Brain microvascular endothelial cell (primary cell): ENCODE results near the gene HIVEP2.

Experiments
- DNase-seq: peaks from one replicate; pipeline ENCODE4 v3.0.0-alpha.2; 2020
- H3K27ac ChIP-seq: fragments of 250-450 bp; sonication (Bioruptor Pico); 2 replicates; pipeline ENCODE4 v1.5.1; 2020; ENCODE audit warnings: mild to moderate bottlenecking, moderate library complexity
- H3K27me3 ChIP-seq: fragments of 250-450 bp; sonication (Bioruptor Pico); replicated peaks from 2 replicates; pipeline ENCODE4 v1.5.1; 2020; ENCODE audit warnings: mild to moderate bottlenecking
- H3K36me3 ChIP-seq: fragments of 250-450 bp; sonication (Bioruptor Pico); replicated peaks from 2 replicates; pipeline ENCODE4 v1.5.1; 2020; ENCODE audit warnings: mild to moderate bottlenecking
- H3K4me3 ChIP-seq: 2 replicates; pipeline ENCODE4 v1.5.1; 2011; ENCODE audit warnings: low read depth, mild to moderate bottlenecking, control low read depth, low read length, moderate library complexity
- in situ Hi-C: cut with HindIII; loops from 2 replicates; pipeline ENCODE4 v1.10.0; 2017; ENCODE audit warnings: low sequenced_read_pairs, low pct_ligation_motif_present
- TF ChIP-seq, protein P1 (sequence below): IDR thresholded peaks from 2 replicates; pipeline ENCODE4 v1.5.1; 2011; ENCODE audit warnings: low read depth, mild to moderate bottlenecking, moderate library complexity, low read length, control low read depth, inconsistent platforms; ENCODE audit errors: missing control alignments

Gene HIVEP2

DNA sequence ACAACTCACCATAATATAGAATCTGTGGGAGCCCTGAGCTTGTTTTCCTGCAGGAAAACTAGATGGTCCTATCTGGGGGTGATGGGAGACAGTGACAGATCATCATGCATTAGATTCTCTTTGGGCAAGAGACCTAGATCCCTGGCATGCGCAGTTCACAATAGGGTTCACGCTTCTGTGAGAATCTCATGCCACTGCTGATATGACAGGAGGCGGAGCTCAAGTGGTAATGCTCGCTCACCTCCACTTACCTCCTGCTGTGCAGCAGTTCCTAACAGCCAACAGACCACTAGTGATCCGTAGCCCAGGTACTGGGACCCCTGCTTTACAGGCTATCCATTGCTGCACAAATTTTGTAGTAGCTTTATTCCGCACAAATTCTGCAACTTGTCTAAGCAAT, 84.5 kb downstream of the HIVEP2 start:
- no peak overlapping the region for H3K27ac ChIP-seq
- DNase-seq, result no peak
- TF ChIP-seq, protein P1, sequence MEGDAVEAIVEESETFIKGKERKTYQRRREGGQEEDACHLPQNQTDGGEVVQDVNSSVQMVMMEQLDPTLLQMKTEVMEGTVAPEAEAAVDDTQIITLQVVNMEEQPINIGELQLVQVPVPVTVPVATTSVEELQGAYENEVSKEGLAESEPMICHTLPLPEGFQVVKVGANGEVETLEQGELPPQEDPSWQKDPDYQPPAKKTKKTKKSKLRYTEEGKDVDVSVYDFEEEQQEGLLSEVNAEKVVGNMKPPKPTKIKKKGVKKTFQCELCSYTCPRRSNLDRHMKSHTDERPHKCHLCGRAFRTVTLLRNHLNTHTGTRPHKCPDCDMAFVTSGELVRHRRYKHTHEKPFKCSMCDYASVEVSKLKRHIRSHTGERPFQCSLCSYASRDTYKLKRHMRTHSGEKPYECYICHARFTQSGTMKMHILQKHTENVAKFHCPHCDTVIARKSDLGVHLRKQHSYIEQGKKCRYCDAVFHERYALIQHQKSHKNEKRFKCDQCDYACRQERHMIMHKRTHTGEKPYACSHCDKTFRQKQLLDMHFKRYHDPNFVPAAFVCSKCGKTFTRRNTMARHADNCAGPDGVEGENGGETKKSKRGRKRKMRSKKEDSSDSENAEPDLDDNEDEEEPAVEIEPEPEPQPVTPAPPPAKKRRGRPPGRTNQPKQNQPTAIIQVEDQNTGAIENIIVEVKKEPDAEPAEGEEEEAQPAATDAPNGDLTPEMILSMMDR, result no peak
- H3K36me3 ChIP-seq, result no peaks in the 10 kb centered on the region
- in situ Hi-C loops, result no loop called here
- H3K27me3 ChIP-seq, result no peaks in the 10 kb centered on the region
- H3K4me3 ChIP-seq, result no peak overlapping the region

DNA sequence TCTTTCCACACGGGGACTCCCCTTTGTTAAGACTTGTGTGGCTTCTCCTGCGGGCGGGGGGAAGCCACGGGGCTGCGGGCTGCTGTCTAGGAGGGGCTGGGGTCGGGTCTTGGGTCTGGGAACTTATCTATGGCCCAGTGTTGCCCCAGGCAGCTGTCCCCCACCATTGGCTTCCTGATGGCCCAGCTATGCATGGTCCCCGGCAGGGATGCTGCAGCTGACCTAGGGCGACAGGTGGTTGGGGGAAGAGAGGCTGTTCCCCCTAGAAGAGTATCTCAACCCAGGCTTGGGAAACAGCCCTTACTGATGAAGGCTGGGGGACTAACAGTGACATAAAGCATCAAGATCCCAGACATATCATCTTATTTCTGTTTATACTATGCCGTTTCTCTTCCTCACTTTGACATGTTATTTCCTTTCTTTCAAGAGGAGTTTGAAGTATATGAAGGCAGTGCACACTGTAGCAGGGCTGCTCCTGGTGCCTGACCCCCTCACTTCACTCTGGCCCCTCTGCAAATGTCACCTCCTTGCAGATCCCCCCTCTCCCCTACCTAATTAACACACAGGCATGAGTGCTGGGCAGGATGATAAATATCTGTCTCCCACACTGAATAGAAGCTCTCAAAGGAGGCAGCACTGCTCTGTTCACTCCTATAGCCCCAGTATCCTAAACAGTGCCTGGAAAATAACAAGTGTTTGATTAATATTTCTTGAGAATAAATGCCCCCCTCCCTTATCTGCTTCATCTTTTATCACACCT, 87.0 kb downstream of the HIVEP2 start:
- TF ChIP-seq, protein P1, result no peak
- DNase-seq, result no peak
- in situ Hi-C loops, result no loop called here
- Histone ChIP-seq H3K27ac (no peak overlapping the region), H3K36me3 (no peaks in the 10 kb centered on the region), H3K27me3 (no peaks in the 10 kb centered on the region), H3K4me3 (no peak overlapping the region)

DNA sequence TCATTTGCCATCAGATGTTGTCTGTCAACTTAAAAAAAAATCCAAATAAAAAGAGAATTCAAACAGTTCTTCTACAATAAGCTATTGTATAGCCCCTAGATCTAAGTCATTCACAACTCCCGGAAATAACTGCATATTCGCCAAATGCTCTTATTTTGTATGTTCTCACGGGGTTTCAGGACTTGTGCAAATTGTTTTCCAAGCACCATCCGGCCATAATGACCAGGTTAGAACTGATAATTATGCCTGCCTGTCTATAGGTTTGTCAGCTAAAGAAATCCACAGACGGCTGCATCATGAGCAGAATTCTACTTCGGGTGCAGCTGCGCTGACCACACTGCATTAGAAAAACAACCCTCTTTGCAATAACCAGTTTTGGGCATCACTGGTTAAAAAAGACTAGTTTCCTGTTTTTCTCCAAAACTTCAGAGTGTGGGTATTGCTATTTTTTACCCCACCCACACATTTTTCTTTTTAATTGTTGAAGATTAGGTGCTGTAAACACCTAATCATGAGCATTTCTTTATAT, 87.7 kb downstream of the HIVEP2 start:
- Histone ChIP-seq H3K4me3 (no peak overlapping the region), H3K27me3 (no peaks in the 10 kb centered on the region), H3K36me3 (no peaks in the 10 kb centered on the region), H3K27ac (no peak overlapping the region)
- TF ChIP-seq, protein P1, result no peak
- no peak for DNase-seq
- in situ Hi-C loops, result no loop called here

DNA sequence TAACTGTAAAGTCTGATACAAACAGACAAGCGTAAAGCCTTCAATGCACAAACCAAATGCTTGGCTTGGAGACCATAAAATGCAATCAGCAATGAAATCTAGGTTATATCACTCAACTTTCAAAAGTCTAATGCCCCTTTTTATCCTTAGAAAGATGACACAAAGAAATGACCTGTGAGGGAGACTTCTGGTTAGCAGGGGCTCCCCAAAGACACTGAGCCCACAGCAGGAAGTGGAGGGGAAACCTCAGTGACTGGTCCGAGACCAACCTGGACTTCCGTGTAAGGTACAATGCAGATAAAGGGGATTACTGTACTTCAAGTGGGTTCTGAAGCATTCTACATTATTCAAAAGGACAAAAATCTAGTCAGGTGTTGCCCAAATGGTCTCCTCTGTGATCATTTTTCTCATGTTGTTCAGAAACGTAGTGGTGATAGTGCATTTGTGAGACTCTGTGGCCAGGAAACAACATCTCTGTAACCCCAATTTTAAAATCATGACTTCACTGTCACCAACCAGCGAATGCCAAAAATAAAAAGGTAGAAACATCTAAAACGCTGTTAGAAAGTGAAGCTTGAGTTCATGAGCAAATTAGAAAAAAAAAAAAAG, 88.2 kb downstream of the HIVEP2 start:
- Histone ChIP-seq H3K36me3 (no peaks in the 10 kb centered on the region), H3K4me3 (no peak overlapping the region), H3K27me3 (no peaks in the 10 kb centered on the region), H3K27ac (no peak overlapping the region)
- in situ Hi-C loops, result no loop called here
- no peak for DNase-seq
- TF ChIP-seq, protein P1, result no peak

DNA sequence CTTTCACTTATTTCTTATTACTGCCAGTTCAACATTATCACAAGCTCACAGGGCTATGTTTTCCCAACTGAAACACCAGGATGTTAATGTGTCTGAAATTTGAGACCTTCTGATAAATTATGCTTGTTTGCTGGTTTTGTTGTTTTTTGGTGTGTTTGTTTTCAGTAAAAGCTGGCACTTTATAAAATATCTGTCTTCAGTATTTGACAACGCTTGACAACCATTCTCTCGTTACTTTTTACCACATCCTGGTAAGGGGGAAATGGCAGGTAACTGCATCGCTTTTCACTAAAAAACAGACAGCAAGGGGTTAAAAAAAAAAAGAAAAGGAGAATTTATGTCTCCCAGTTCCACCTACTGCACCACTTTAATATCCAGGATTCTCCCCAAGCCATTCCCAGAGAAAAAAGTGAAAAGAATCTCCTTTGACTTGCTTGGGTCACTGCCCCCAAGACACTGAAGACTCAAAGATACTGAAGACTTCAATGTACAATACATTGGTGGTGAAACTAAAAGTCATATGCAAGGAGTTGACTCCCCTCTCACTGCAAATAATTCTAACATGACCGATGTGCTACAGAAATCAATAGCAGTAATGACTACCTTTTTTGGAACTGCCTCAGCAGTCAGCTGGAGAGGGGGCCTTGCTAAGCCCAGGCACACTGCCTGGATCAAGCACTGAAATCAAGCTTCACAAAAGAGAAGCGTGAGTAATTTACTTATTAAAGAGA, 88.9 kb downstream of the HIVEP2 start:
- no peak for DNase-seq
- no peaks in the 10 kb centered on the region for H3K36me3 ChIP-seq
- no peak overlapping the region for H3K27ac ChIP-seq
- TF ChIP-seq, protein P1, result no peak
- in situ Hi-C loops, result no loop called here
- no peak overlapping the region for H3K4me3 ChIP-seq
- H3K27me3 ChIP-seq, result no peaks in the 10 kb centered on the region
